PFSK-1 (cell line): ENCODE results near the gene TNRC6C.

ENCODE experiments used
- FOXP2 ChIP-seq: optimal IDR thresholded peaks from 2 replicates; pipeline ENCODE3; 2011; ENCODE audit warnings: borderline replicate concordance, control low read depth, inconsistent platforms; ENCODE audit not compliant: insufficient read depth; ENCODE audit errors: extremely low read length, extremely low read depth
- POLR2AphosphoS5 ChIP-seq: IDR thresholded peaks from 2 replicates; pipeline ENCODE4 v1.6.1; 2012; ENCODE audit warnings: low read depth, mild to moderate bottlenecking, control low read depth, low read length, moderate library complexity
- REST ChIP-seq, 2 experiments: IDR thresholded peaks; 2 replicates each; pipeline versions ENCODE4 v1.6.1 to v1.8.0; 2011 to 2012; ENCODE audit warnings: low read depth in 2 of 2, low read length in 2 of 2, control low read depth in 1 of 2, inconsistent platforms in 1 of 2, mild to moderate bottlenecking in 1 of 2, moderate library complexity in 1 of 2; ENCODE audit not compliant: insufficient read depth in 1 of 2
- SIN3A ChIP-seq: IDR thresholded peaks from 2 replicates; pipeline ENCODE4 v1.6.1; 2012; ENCODE audit warnings: mild to moderate bottlenecking, low read length, moderate library complexity, borderline replicate concordance; ENCODE audit not compliant: insufficient read depth
- TAF1 ChIP-seq: IDR thresholded peaks from 2 replicates; pipeline ENCODE4 v1.6.1; 2012; ENCODE audit warnings: low read length, control low read depth, borderline replicate concordance; ENCODE audit not compliant: insufficient read depth

Gene TNRC6C

GRCh38 chr17:78029697-78030096 is 71.2 kb downstream of the TNRC6C start:
- TF ChIP-seq TAF1 = no peak
- no peak for TF ChIP-seq POLR2AphosphoS5
- no peak for TF ChIP-seq REST (IDR thresholded peaks at IDR 0.05; ENCODE audit: insufficient read depth in 1 of 2, low read depth in 2 of 2, low read length in 2 of 2)
- TF ChIP-seq SIN3A = no peak
- TF ChIP-seq FOXP2 = no peak

GRCh38 chr17:78031435-78031834 is 72.9 kb downstream of the TNRC6C start:
- TF ChIP-seq POLR2AphosphoS5 (no peak), SIN3A (no peak), TAF1 (no peak)

- no peak for TF ChIP-seq FOXP2
- TF ChIP-seq REST (IDR thresholded peaks at IDR 0.05; ENCODE audit: insufficient read depth in 1 of 2, low read depth in 2 of 2, low read length in 2 of 2) = no peak
Observed at GRCh38 chr17:78032166-78032565, 73.7 kb downstream of the TNRC6C start.

GRCh38 chr17:78034429-78035091 is 76.1 kb downstream of the TNRC6C start:
- TF ChIP-seq POLR2AphosphoS5 (no peak), TAF1 (no peak), FOXP2 (no peak), SIN3A (no peak), REST (IDR thresholded peaks at IDR 0.05; ENCODE audit: insufficient read depth in 1 of 2, low read depth in 2 of 2, low read length in 2 of 2) (no peak)

DNA sequence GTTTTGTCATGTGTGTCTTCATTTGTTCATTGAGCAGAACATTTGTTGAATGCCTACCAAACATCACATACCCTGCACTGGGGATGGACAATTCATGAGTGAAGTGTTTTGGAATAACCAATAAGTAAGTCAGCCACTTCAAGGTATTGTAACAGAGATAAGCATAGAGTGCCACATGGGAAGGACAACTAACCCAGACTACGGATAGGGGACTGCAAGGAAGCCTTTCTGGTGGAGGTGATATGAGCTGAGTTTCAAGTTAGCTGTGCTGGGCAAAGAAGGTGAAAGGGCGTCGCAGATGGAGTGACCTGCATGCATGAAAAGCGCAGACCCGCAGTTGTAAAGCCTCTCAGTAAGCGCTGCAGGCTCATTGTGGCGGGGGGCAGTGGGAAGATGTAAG is 78.8 kb downstream of the TNRC6C start:
- TF ChIP-seq POLR2AphosphoS5 (no peak), FOXP2 (no peak), TAF1 (no peak), SIN3A (no peak), REST (IDR thresholded peaks at IDR 0.05; ENCODE audit: insufficient read depth in 1 of 2, low read depth in 2 of 2, low read length in 2 of 2) (no peak)
